ENCODE measurements around the gene IGSF6. TPM values are rescaled to one million over a fixed set of nuclear protein-coding genes. Genes with fewer than 3 reads are reported as not detected.

Gene IGSF6
- total and polyA plus RNA-seq, 2 of the 4 experiments (the other 2 are of a cell fraction), result not detected

DNA sequence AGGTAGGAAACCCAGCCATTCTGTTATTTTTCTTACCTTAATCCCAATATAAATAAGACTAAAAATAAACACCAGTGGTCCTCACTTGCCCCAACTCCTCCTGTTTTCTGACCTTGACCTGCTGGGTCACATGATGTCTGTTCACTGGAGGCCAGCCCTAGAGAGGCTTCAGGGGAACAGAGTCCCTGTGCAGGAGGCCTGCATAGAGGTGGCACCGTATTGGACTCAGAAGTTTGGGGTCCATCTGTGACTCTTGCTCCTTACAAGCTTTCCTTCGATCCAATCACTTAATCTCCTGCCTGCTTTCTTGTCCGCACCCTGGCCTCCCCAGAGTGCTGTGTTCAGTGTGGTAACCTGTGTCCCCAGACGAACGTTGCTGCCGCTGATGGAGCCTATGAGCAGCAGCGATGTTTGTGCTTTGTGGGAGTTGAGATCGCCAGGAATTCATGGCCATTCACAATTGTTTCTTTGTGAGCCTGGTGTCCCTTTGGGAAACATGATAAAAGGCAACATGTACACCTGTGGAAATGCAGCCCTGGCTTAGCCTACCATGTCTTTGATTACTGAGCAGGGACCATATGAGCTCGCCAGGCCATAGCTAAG lies 4.7 kb downstream of the IGSF6 start:
- peaks cover 25 to 53% of the 10 kb centered on the region in 2 experiments for H3K79me1 ChIP-seq (ENCODE audit: low read depth in 1 of 2, low read length in 2 of 2)
- no peak overlapping the region for H3K4ac ChIP-seq (ENCODE audit: low read depth, low read length)
- H3K9me3 ChIP-seq (ENCODE audit: control insufficient read depth, insufficient read depth, low read length), result no peaks in the 10 kb centered on the region
- peaks cover 9% of the 10 kb centered on the region; the same call in 1 of the 2 replicates for H4K20me1 ChIP-seq (ENCODE audit: insufficient read depth, low read length)
- H3K4me2 ChIP-seq (ENCODE audit: low read depth, low read length), result no peak overlapping the region
- no peak overlapping the region for H2BK15ac ChIP-seq (ENCODE audit: low read depth, low read length)
- no peak for DNase-seq
- no peaks in the 10 kb centered on the region; the same call in 1 of the 2 replicates for H3K9me1 ChIP-seq (ENCODE audit: insufficient read depth, low read length)
- no peak overlapping the region for H2AK5ac ChIP-seq (ENCODE audit: low read depth, low read length)
- H2AFZ ChIP-seq (replicated peaks; ENCODE audit: low read length, poor library complexity), result no peak overlapping the region
- dilution Hi-C loops (cut with HindIII; ENCODE audit: low sequenced_read_pairs, unreplicated experiment), result no loop called here
- H2BK120ac ChIP-seq (ENCODE audit: low read depth, low read length), result no peak overlapping the region
- no peak overlapping the region for H3K56ac ChIP-seq (ENCODE audit: extremely low read depth, insufficient read depth, low read length)
- H3K14ac ChIP-seq (replicated peaks; ENCODE audit: low read depth, low read length), result no peak overlapping the region
- no TSS peak for BruUV-seq (replicated peaks)
- H3K9ac ChIP-seq (ENCODE audit: low read depth, low read length), result no peak overlapping the region
- no peak overlapping the region for H3K18ac ChIP-seq (ENCODE audit: low read depth, low read length)
- no peak overlapping the region for H2BK20ac ChIP-seq (ENCODE audit: low read depth, low read length)
- WGBS, 2 experiments (ENCODE audit: extremely low coverage in 2 of 2, insufficient read length in 1 of 2), result 91% methylated on average over 4 of the region's 9 CpGs; no CpG with 5 or more reads in 1 of the 2 experiments
- no peak overlapping the region for H3K4me3 ChIP-seq (ENCODE audit: insufficient read depth, low read depth, low read length)
- no peak overlapping the region for H3K23ac ChIP-seq (ENCODE audit: low read depth, low read length)
- H4K5ac ChIP-seq (ENCODE audit: low read depth, low read length), result no peak overlapping the region
- in situ Hi-C loops (cut with MboI; ENCODE audit: low sequenced_read_pairs), result no loop called here
- CTCF ChIA-PET, result interaction anchor here (0.9 kb wide), 1 partner anchor 10 kb away, joined by 3 read pairs; no protein-coding TSS in a partner anchor
- no peak overlapping the region for H2BK5ac ChIP-seq (ENCODE audit: low read depth, low read length, poor library complexity, severe bottlenecking)
- TF ChIP-seq RCOR1 (IDR thresholded peaks at IDR 0.05; ENCODE audit: insufficient replicate concordance, low read length) (no peak), SMC3 (IDR thresholded peaks at IDR 0.05; ENCODE audit: low read depth, low read length) (no peak), BHLHE40 (IDR thresholded peaks at IDR 0.05; ENCODE audit: low read depth, low read length) (no peak), CHD1 (IDR thresholded peaks at IDR 0.05; ENCODE audit: low read depth, low read length) (no peak), MAFK (IDR thresholded peaks at IDR 0.05; ENCODE audit: low read depth, low read length) (no peak), MXI1 (IDR thresholded peaks at IDR 0.05; ENCODE audit: borderline replicate concordance, low read depth, low read length) (no peak), POLR2A (IDR thresholded peaks at IDR 0.05; ENCODE audit: low read depth, low read length) (no peak), RFX5 (IDR thresholded peaks at IDR 0.05; ENCODE audit: low read depth, low read length) (no peak), NFE2L2 (IDR thresholded peaks at IDR 0.05; ENCODE audit: low read depth, low read length) (no peak), MAZ (IDR thresholded peaks at IDR 0.05; ENCODE audit: borderline replicate concordance, low read depth, low read length) (no peak), FOS (IDR thresholded peaks at IDR 0.05; ENCODE audit: low read depth, low read length) (no peak), RAD21 (IDR thresholded peaks at IDR 0.05; ENCODE audit: low read length) (no peak), CEBPB (IDR thresholded peaks at IDR 0.05; ENCODE audit: low read depth, low read length) (no peak)
- TF ChIP-seq, protein P1, sequence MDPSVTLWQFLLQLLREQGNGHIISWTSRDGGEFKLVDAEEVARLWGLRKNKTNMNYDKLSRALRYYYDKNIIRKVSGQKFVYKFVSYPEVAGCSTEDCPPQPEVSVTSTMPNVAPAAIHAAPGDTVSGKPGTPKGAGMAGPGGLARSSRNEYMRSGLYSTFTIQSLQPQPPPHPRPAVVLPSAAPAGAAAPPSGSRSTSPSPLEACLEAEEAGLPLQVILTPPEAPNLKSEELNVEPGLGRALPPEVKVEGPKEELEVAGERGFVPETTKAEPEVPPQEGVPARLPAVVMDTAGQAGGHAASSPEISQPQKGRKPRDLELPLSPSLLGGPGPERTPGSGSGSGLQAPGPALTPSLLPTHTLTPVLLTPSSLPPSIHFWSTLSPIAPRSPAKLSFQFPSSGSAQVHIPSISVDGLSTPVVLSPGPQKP (IDR thresholded peaks at IDR 0.05; ENCODE audit: borderline replicate concordance, low read depth, low read length), result no peak
- TF ChIP-seq, protein P2, sequence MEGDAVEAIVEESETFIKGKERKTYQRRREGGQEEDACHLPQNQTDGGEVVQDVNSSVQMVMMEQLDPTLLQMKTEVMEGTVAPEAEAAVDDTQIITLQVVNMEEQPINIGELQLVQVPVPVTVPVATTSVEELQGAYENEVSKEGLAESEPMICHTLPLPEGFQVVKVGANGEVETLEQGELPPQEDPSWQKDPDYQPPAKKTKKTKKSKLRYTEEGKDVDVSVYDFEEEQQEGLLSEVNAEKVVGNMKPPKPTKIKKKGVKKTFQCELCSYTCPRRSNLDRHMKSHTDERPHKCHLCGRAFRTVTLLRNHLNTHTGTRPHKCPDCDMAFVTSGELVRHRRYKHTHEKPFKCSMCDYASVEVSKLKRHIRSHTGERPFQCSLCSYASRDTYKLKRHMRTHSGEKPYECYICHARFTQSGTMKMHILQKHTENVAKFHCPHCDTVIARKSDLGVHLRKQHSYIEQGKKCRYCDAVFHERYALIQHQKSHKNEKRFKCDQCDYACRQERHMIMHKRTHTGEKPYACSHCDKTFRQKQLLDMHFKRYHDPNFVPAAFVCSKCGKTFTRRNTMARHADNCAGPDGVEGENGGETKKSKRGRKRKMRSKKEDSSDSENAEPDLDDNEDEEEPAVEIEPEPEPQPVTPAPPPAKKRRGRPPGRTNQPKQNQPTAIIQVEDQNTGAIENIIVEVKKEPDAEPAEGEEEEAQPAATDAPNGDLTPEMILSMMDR (conservative IDR thresholded peaks at IDR 0.05; ENCODE audit: low read depth, low read length), result no peak
- TF ChIP-seq, protein P3, sequence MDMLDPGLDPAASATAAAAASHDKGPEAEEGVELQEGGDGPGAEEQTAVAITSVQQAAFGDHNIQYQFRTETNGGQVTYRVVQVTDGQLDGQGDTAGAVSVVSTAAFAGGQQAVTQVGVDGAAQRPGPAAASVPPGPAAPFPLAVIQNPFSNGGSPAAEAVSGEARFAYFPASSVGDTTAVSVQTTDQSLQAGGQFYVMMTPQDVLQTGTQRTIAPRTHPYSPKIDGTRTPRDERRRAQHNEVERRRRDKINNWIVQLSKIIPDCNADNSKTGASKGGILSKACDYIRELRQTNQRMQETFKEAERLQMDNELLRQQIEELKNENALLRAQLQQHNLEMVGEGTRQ (IDR thresholded peaks at IDR 0.05; ENCODE audit: low read depth, low read length), result no peak
- H2AK9ac ChIP-seq (replicated peaks; ENCODE audit: low read depth, low read length, poor library complexity), result no peak overlapping the region
- H4K8ac ChIP-seq (ENCODE audit: low read depth in 2 of 2, low read length in 2 of 2), result no peak overlapping the region
- no peaks in the 10 kb centered on the region for H3K27me3 ChIP-seq (ENCODE audit: control insufficient read depth, insufficient read depth, low read length)
- POLR2A ChIA-PET (ENCODE audit: unreplicated experiment), result interaction anchor here (0.6 kb wide), 1 partner anchor 1277 kb away, joined by 9 read pairs; no protein-coding TSS in a partner anchor
- H3K36me3 ChIP-seq (ENCODE audit: control insufficient read depth, insufficient read depth, low read length), result peaks cover 5% of the 10 kb centered on the region
- no peak overlapping the region for H3K27ac ChIP-seq (ENCODE audit: insufficient read depth, low read length)
- no peak overlapping the region for H4K91ac ChIP-seq (ENCODE audit: insufficient read depth, low read depth, low read length)
- intact Hi-C loops (cut with micrococcal nuclease), result no loop called here
- no peak for ATAC-seq (ENCODE audit: low read depth)
- H3K4me1 ChIP-seq (ENCODE audit: control insufficient read depth, insufficient read depth, low read length), result 0 out of 2 replicates have a peak, but pooled peaks cover 2% of the 10 kb centered on the region

Data from IMR-90 (cell line).